ENCODE results near the gene HECTD2.

GRCh38 chr10:91539930-91540329 is 129.8 kb downstream of the HECTD2 start:
- TF ChIP-seq, protein P1, sequence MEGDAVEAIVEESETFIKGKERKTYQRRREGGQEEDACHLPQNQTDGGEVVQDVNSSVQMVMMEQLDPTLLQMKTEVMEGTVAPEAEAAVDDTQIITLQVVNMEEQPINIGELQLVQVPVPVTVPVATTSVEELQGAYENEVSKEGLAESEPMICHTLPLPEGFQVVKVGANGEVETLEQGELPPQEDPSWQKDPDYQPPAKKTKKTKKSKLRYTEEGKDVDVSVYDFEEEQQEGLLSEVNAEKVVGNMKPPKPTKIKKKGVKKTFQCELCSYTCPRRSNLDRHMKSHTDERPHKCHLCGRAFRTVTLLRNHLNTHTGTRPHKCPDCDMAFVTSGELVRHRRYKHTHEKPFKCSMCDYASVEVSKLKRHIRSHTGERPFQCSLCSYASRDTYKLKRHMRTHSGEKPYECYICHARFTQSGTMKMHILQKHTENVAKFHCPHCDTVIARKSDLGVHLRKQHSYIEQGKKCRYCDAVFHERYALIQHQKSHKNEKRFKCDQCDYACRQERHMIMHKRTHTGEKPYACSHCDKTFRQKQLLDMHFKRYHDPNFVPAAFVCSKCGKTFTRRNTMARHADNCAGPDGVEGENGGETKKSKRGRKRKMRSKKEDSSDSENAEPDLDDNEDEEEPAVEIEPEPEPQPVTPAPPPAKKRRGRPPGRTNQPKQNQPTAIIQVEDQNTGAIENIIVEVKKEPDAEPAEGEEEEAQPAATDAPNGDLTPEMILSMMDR (conservative IDR thresholded peaks at IDR 0.05; ENCODE audit: low read length): no peak
- no peak for TF ChIP-seq EZH2phosphoT487 (IDR thresholded peaks at IDR 0.05; ENCODE audit: borderline replicate concordance, low read depth, low read length)
